Stomach (tissue), 4 donors: Measurements from ENCODE around the gene LMOD1.

ENCODE experiments used
- POLR2A ChIP-seq, 4 donors: fragments of 450-650 bp; IDR thresholded peaks; one replicate each; pipeline ENCODE4 v1.6.1; 2016; ENCODE audit warnings: antibody characterized with exemption in 4 of 4, control low read depth in 2 of 4, mild to moderate bottlenecking in 1 of 4, moderate library complexity in 1 of 4
- TF ChIP-seq, protein P1 (sequence below), 7 experiments: fragments of 450-650 bp in 4 of 7; fragments of 200-600 bp in 3 of 7; sonication (generic) in 3 of 7; IDR thresholded peaks; one replicate each; pipeline ENCODE4 v1.5.1; 2016 to 2019; ENCODE audit warnings: antibody characterized with exemption in 7 of 7, control low read depth in 2 of 7, mild to moderate bottlenecking in 1 of 7

DNA sequence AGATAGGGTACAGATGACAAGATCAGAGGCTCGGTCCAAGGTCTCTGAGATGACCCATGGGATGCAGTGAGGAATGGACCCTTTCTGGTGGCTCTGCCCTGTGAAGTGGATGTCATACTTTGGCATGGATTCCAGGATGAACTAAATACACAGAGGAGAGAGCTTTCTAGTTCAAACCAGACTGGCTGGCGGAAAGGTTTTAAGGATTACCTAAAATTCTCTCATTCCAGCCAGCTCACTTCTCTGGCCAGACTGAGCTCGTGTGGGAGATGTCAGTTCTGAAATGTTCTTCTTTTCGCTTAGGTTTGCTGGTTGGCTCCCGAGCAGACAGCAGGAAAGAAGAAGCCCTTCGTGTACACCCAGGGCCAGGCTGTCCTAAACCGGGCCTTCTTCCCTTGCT is 42.3 kb upstream of the LMOD1 start:
- TF ChIP-seq, protein P1, sequence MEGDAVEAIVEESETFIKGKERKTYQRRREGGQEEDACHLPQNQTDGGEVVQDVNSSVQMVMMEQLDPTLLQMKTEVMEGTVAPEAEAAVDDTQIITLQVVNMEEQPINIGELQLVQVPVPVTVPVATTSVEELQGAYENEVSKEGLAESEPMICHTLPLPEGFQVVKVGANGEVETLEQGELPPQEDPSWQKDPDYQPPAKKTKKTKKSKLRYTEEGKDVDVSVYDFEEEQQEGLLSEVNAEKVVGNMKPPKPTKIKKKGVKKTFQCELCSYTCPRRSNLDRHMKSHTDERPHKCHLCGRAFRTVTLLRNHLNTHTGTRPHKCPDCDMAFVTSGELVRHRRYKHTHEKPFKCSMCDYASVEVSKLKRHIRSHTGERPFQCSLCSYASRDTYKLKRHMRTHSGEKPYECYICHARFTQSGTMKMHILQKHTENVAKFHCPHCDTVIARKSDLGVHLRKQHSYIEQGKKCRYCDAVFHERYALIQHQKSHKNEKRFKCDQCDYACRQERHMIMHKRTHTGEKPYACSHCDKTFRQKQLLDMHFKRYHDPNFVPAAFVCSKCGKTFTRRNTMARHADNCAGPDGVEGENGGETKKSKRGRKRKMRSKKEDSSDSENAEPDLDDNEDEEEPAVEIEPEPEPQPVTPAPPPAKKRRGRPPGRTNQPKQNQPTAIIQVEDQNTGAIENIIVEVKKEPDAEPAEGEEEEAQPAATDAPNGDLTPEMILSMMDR (IDR thresholded peaks at IDR 0.05): no peak
- TF ChIP-seq POLR2A (IDR thresholded peaks at IDR 0.05): no peak
